ENCODE data around the gene DAZL. TPM values are rescaled to one million over a fixed set of nuclear protein-coding genes. Genes with fewer than 3 reads are reported as not detected.

The DAZL gene
- total and polyA plus RNA-seq, 10 of the 15 experiments (the other 5 are each of a cell fraction or from before 2014, with no cell fraction given): 0.04 to 0.48 (median 0.13) TPM; not detected in 1

GRCh38 chr3:16618721-16619120 lies 13.5 kb upstream of the DAZL start:
- Histone ChIP-seq H3K36me3 (ENCODE audit: control insufficient read depth in 2 of 2, insufficient read depth in 2 of 2, low read length in 1 of 2) (no peaks in the 10 kb centered on the region), H3K9ac (ENCODE audit: control insufficient read depth, insufficient read depth, low read length) (no peak overlapping the region), H3K79me2 (ENCODE audit: control insufficient read depth, insufficient read depth, low read length) (no peaks in the 10 kb centered on the region), H3K4me2 (ENCODE audit: control insufficient read depth, insufficient read depth) (no peak overlapping the region), H3K27ac (ENCODE audit: control insufficient read depth, insufficient read depth) (no peak overlapping the region), H3K9me3 (replicated peaks; ENCODE audit: control insufficient read depth, insufficient read depth, low read length) (peaks cover 3% of the 10 kb centered on the region; the same call in 1 of the 3 replicates), H2AFZ (ENCODE audit: control insufficient read depth, low read depth, low read length) (no peak overlapping the region), H3K4me1 (ENCODE audit: control insufficient read depth, insufficient read depth, low read length) (no peaks in the 10 kb centered on the region), H4K20me1 (ENCODE audit: control insufficient read depth, insufficient read depth) (no peaks in the 10 kb centered on the region), H3K4me3 (no peak overlapping the region), H3K27me3 (replicated peaks in 1 of 2; ENCODE audit: control insufficient read depth in 2 of 2, insufficient read depth in 2 of 2, low read length in 1 of 2) (no peaks in the 10 kb centered on the region)
- ATAC-seq (no peak), FAIRE-seq (no peak), DNase-seq (ENCODE audit: low read depth, low spot score) (no peak)
- SMC1A ChIA-PET (ENCODE audit: uncharacterized antibody, unreplicated experiment): interaction anchor here (1.5 kb wide), 1 partner anchor 9 kb away, joined by 4 read pairs; no protein-coding TSS in a partner anchor
- POLR2A ChIA-PET: no interaction called here
- in situ Hi-C loops (cut with MboI): loop anchor here (25.0 kb wide), 1 partner anchor 1219 kb away; no protein-coding TSS in a partner anchor
- CTCF ChIA-PET: no interaction called here
- TF ChIP-seq MTA2 (IDR thresholded peaks at IDR 0.05; ENCODE audit: low read depth): no peak
- TF ChIP-seq SREBF1 (IDR thresholded peaks at IDR 0.05; ENCODE audit: low read length): no peak
- TF ChIP-seq MEF2A (IDR thresholded peaks at IDR 0.05; ENCODE audit: insufficient read depth, low read depth, low read length): no peak
- TF ChIP-seq KAT2A (conservative IDR thresholded peaks at IDR 0.05; ENCODE audit: control insufficient read depth, low read depth, low read length): no peak
- TF ChIP-seq, protein P1, sequence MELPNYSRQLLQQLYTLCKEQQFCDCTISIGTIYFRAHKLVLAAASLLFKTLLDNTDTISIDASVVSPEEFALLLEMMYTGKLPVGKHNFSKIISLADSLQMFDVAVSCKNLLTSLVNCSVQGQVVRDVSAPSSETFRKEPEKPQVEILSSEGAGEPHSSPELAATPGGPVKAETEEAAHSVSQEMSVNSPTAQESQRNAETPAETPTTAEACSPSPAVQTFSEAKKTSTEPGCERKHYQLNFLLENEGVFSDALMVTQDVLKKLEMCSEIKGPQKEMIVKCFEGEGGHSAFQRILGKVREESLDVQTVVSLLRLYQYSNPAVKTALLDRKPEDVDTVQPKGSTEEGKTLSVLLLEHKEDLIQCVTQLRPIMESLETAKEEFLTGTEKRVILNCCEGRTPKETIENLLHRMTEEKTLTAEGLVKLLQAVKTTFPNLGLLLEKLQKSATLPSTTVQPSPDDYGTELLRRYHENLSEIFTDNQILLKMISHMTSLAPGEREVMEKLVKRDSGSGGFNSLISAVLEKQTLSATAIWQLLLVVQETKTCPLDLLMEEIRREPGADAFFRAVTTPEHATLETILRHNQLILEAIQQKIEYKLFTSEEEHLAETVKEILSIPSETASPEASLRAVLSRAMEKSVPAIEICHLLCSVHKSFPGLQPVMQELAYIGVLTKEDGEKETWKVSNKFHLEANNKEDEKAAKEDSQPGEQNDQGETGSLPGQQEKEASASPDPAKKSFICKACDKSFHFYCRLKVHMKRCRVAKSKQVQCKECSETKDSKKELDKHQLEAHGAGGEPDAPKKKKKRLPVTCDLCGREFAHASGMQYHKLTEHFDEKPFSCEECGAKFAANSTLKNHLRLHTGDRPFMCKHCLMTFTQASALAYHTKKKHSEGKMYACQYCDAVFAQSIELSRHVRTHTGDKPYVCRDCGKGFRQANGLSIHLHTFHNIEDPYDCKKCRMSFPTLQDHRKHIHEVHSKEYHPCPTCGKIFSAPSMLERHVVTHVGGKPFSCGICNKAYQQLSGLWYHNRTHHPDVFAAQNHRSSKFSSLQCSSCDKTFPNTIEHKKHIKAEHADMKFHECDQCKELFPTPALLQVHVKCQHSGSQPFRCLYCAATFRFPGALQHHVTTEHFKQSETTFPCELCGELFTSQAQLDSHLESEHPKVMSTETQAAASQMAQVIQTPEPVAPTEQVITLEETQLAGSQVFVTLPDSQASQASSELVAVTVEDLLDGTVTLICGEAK (IDR thresholded peaks at IDR 0.05; ENCODE audit: borderline replicate concordance): no peak
- TF ChIP-seq ATF3 (IDR thresholded peaks at IDR 0.05; ENCODE audit: borderline replicate concordance, extremely low read depth, low read depth, low read length): no peak
- TF ChIP-seq EGR1 (IDR thresholded peaks at IDR 0.05; ENCODE audit: borderline replicate concordance in 1 of 2, low read depth in 2 of 2, low read length in 2 of 2): no peak
- no peak for TF ChIP-seq POLR2A (IDR thresholded peaks at IDR 0.05; ENCODE audit: low read depth, low read length)
- no peak for TF ChIP-seq TCF7 (IDR thresholded peaks at IDR 0.05; ENCODE audit: borderline replicate concordance)
- TF ChIP-seq EED (IDR thresholded peaks at IDR 0.05; ENCODE audit: low read depth): no peak
- no peak for TF ChIP-seq CBX3 (IDR thresholded peaks at IDR 0.05; ENCODE audit: borderline replicate concordance, low read depth)
- no peak for TF ChIP-seq ZNF622 (IDR thresholded peaks at IDR 0.05)
- TF ChIP-seq, protein P2, sequence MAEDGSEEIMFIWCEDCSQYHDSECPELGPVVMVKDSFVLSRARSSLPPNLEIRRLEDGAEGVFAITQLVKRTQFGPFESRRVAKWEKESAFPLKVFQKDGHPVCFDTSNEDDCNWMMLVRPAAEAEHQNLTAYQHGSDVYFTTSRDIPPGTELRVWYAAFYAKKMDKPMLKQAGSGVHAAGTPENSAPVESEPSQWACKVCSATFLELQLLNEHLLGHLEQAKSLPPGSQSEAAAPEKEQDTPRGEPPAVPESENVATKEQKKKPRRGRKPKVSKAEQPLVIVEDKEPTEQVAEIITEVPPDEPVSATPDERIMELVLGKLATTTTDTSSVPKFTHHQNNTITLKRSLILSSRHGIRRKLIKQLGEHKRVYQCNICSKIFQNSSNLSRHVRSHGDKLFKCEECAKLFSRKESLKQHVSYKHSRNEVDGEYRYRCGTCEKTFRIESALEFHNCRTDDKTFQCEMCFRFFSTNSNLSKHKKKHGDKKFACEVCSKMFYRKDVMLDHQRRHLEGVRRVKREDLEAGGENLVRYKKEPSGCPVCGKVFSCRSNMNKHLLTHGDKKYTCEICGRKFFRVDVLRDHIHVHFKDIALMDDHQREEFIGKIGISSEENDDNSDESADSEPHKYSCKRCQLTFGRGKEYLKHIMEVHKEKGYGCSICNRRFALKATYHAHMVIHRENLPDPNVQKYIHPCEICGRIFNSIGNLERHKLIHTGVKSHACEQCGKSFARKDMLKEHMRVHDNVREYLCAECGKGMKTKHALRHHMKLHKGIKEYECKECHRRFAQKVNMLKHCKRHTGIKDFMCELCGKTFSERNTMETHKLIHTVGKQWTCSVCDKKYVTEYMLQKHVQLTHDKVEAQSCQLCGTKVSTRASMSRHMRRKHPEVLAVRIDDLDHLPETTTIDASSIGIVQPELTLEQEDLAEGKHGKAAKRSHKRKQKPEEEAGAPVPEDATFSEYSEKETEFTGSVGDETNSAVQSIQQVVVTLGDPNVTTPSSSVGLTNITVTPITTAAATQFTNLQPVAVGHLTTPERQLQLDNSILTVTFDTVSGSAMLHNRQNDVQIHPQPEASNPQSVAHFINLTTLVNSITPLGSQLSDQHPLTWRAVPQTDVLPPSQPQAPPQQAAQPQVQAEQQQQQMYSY (CRISPR knock-in tag; IDR thresholded peaks at IDR 0.05): no peak
- TF ChIP-seq, protein P3, sequence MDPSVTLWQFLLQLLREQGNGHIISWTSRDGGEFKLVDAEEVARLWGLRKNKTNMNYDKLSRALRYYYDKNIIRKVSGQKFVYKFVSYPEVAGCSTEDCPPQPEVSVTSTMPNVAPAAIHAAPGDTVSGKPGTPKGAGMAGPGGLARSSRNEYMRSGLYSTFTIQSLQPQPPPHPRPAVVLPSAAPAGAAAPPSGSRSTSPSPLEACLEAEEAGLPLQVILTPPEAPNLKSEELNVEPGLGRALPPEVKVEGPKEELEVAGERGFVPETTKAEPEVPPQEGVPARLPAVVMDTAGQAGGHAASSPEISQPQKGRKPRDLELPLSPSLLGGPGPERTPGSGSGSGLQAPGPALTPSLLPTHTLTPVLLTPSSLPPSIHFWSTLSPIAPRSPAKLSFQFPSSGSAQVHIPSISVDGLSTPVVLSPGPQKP (IDR thresholded peaks at IDR 0.05; ENCODE audit: low read depth, low read length): no peak
- TF ChIP-seq FOS (IDR thresholded peaks at IDR 0.05; ENCODE audit: borderline replicate concordance, extremely low read depth, insufficient read length): no peak
- TF ChIP-seq ZNF207 (IDR thresholded peaks at IDR 0.05; ENCODE audit: borderline replicate concordance): no peak
- intact Hi-C loops (cut with micrococcal nuclease; ENCODE audit: unreplicated experiment): no loop called here
- BruUV-seq (replicated peaks): no TSS peak
- RAD21 ChIA-PET (ENCODE audit: unreplicated experiment): no interaction called here
